ENCODE results near the gene FAM47B.

Gene FAM47B

DNA sequence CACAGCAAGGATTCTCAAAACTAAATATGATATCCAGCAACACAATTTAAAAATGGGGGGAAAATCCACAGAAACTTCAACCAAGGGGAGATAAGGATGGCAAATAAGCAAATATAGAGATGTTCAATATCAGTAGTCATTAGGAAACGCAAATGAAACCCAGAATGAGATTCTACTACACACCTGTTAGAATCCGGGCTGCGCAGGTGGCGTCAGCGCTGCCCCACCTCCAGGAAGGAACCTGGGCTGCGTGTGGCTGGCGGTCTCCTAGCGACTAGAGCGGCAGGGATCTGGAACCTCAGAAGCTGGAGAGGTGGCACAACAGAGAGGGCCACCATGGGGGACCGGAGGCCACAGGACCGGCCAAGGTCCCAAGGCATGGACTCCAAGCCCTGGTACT lies at the start of gene FAM47B:
TSS of gene FAM47B (plus strand) at position 301 of the 400 bp plus-strand sequence. CDS start at position 337, 36 bp downstream.
- no peak for FAIRE-seq

- no peak for FAIRE-seq
Observed at GRCh38 chrX:34893741-34894140, 48.9 kb upstream of the FAM47B start.

DNA sequence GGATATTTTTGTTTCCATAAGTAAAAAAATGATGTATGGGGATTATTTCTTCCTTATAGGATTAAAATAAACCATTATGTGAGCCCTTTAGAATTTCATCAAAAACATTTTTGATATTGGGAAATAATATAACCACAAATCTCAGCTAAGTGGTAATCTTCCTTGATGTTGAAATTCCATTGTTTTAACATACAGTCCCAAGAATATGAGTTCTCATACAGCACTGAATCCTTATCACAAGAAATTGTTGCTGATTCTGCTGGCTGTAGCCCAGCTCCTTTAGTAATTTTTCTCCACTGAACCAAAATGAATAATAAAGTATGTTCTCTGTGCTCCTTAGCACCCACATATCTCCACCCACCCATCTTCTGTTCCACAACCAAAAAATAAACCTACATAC lies 41.9 kb upstream of the FAM47B start:
- FAIRE-seq: no peak

- no peak for FAIRE-seq
Observed at GRCh38 chrX:34901761-34902160, 40.8 kb upstream of the FAM47B start.

DNA sequence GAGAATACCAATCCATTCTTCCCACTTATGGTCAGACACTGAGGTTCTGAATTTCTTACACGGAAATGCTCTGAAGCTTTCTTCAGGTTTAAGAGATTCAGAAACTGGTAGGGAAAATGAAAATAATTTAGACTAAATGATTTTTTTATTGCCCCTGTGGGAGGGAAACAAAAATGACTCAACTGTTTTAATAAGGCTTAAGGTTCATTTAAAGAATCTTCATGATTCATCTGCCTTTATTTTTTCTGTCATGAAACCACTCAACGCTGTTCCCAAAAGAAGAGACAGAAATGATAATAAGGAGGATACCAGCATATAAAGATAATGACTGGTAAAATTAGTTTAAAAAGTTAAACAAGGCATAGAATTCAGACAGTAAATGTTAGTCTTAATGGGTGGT lies 39.3 kb upstream of the FAM47B start:
- FAIRE-seq: no peak

DNA sequence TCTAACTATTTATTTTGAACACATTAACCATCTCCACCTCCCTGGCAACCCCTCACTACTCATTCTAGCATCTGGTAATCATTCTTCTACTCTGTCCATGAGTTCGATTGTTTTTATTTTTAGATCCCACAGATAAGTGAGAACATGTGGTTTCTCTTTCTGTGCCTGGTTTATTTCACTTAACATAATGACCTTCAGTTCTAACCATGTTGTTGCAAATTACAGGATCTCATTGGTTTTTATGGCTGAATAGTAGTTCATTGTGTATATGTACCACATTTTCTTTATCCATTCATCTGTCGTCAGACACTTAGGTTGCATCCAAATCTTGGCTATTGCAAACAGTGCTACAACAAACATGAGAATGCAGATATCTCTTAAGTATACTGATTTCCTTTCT lies 33.4 kb upstream of the FAM47B start:
- no peak for FAIRE-seq

DNA sequence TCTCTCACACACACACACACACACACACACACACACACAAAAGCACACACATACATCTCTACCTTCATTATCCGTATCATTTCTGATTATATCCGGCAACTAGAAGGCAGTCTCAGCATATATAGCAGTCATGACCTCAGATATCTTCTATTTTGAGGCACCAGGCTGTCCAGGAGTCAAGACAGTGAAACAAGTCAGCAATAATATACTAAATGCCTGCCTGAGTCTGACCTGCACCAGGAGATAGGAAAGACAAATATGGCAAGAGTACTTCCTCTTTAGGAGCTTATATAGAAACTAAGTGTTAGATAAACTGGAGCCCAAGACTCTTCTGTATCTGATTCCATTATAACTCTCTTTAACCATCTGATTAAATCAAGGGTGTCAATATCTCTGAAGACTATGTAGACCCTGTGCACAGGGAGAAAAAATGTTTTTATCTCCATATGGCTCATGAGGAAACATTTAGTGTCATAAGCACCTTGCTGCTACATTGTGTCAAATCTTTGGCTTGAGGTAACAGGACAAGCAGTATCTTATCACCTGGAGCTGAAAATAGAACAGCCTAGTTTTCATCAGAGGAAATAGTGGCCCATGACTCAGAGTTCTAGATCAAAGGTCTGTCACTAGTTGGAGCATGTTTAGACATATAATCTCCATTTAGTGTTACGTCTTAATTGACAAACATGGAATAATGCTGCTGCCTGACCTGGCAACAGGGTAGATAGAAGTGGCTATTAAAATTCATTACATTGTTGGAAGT lies 27.0 kb upstream of the FAM47B start:
- FAIRE-seq: no peak

DNA sequence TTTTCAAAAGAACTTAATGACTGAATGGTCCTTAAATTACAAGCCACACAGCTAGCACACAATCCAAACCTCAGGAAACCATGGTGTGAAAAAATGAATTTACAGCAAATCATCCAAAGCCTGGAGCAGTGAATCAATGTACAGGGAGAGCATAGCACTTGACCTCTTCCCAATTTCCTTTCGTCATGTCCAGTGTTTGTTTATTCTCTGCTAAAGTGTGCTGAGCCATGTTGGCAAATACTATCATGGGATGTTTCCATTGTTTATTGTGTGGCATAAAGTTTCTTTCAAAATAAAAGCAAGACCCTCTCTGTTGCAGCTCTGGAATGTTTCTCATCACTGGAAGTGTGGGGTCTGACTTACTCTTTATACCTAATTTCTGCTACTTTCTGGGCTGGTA lies 25.4 kb upstream of the FAM47B start:
- FAIRE-seq: no peak

- no peak for FAIRE-seq
Observed at GRCh38 chrX:34918091-34918736, 24.4 kb upstream of the FAM47B start.

GRCh38 chrX:34918856-34919255 lies 23.7 kb upstream of the FAM47B start:
- FAIRE-seq: no peak

- no peak for FAIRE-seq
Observed at GRCh38 chrX:34927866-34928265, 14.7 kb upstream of the FAM47B start.

DNA sequence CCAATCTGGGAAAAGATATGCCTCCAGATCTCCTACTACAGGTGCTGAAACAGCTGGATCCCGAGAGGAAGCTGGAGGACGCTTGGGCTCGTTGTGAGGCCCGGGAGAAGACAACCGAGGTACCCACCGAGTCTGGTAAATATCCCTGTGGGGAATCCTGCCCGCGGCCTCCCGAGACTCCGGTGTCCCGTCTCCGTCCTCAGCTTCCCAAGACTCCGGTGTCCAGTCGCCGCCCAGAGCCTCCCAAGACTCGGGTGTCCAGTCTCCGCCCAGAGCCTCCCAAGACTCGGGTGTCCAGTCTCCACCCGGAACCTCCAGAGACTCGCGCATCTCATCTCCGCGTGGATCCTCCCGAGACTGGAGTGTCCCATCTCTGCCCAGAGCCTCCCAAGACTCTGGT lies 639 bp downstream of the FAM47B start:
- no peak for FAIRE-seq

- no peak for FAIRE-seq
Observed at GRCh38 chrX:34956916-34957315, 14.3 kb downstream of the FAM47B start.

- no peak for FAIRE-seq
Observed at GRCh38 chrX:34961662-34962061, 19.1 kb downstream of the FAM47B start.

DNA sequence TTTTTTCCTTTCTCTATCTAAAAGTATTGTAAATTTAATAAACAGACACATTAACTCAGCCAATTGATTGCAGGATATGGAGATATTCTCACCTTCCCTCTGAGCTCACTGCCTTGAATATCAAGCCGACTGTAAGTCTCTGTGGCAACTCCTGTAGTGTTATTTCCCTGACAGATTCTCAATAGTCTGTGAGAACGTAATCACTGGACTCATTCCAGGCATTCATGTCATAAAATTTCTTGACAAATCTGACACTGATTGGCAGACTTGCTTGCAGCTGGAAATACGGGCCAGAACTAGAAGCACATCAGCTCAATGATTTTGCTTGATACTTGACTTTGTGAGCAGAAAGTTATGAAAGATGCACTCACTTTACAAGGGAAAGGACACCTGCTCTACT lies 29.6 kb downstream of the FAM47B start:
- FAIRE-seq: no peak

DNA sequence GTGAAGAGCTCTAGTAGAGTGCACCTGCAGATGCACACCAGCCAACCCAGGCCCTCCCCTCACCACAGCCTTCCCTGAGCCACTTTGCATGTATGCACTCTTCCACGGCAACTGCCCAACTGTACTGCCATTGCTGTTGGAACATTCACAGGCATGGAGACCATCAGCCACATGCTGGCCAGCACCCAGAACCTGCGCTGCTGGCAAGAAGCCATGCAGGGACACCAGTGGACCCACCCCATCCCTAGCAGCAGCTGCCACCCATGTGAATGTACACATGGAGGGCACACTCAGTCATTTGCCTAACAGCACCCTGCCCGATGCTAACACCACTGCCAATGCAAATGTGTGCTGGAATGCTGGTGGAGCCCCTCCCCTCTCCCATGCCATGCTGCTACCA lies 35.6 kb downstream of the FAM47B start:
- FAIRE-seq: no peak

- no peak for FAIRE-seq
Observed at GRCh38 chrX:34987646-34988045, 45.0 kb downstream of the FAM47B start.

Data from TTC549 (cell line).